ENCODE results near the gene AKT1.
A peak's percentile ranks its signal among the peaks of the same experiment; 100 is the strongest.

Gene AKT1

GRCh38 chr14:104771374-104771773, 24.2 kb downstream of the AKT1 start:
- DNase-seq = no peak

GRCh38 chr14:104770851-104771272, 24.7 kb downstream of the AKT1 start:
- no peak for DNase-seq

- DNase-seq = no peak
Measured at GRCh38 chr14:104770072-104770579, 25.4 kb downstream of the AKT1 start.

- no peak for DNase-seq
Measured at GRCh38 chr14:104769324-104770071, 26.1 kb downstream of the AKT1 start.

- peak; percentile 94 for DNase-seq
Measured at GRCh38 chr14:104768437-104769323, 26.9 kb downstream of the AKT1 start.

GRCh38 chr14:104767634-104767918, 28.0 kb downstream of the AKT1 start:
- no peak for DNase-seq

GRCh38 chr14:104766863-104767633, 28.5 kb downstream of the AKT1 start:
- no peak for DNase-seq

- no peak for DNase-seq
Measured at GRCh38 chr14:104766256-104766862, 29.2 kb downstream of the AKT1 start.

- no peak for DNase-seq
Measured at GRCh38 chr14:104765517-104765916, 30.0 kb downstream of the AKT1 start.

GRCh38 chr14:104758981-104759969, 36.3 kb downstream of the AKT1 start:
- DNase-seq = no peak

- DNase-seq = no peak
Measured at GRCh38 chr14:104757681-104758392, 37.7 kb downstream of the AKT1 start.

- DNase-seq = no peak
Measured at GRCh38 chr14:104757238-104757585, 38.3 kb downstream of the AKT1 start.

GRCh38 chr14:104756477-104757237, 38.9 kb downstream of the AKT1 start:
- DNase-seq = no peak

- DNase-seq = no peak
Measured at GRCh38 chr14:104755621-104756020, 39.9 kb downstream of the AKT1 start.

GRCh38 chr14:104754213-104754851, 41.2 kb downstream of the AKT1 start:
- no peak for DNase-seq

GRCh38 chr14:104753528-104754212, 41.9 kb downstream of the AKT1 start:
- DNase-seq = no peak

- peak; percentile 100 for DNase-seq
Measured at GRCh38 chr14:104752735-104753527, 42.6 kb downstream of the AKT1 start, which contains the start of gene SIVA1. TSS of gene SIVA1 (plus strand) at chr14:104753147. CDS start at chr14:104753202, 55 bp downstream.

GRCh38 chr14:104752423-104752734, 43.2 kb downstream of the AKT1 start:
- DNase-seq = no peak
